ENCODE data around the gene LIFR.
A peak's percentile ranks its signal among the peaks of the same experiment; 100 is the strongest.

LIFR gene

GRCh38 chr5:38443390-38443789 is 113.1 kb downstream of the LIFR start:
- no peak for DNase-seq (ENCODE audit: low read depth in 1 of 2, low spot score in 1 of 2)

GRCh38 chr5:38442247-38442573 is 114.2 kb downstream of the LIFR start:
- no peak for DNase-seq (ENCODE audit: low read depth in 1 of 2, low spot score in 1 of 2)

- peak; percentile 54 for DNase-seq (ENCODE audit: low read depth in 1 of 2, low spot score in 1 of 2)
Observed at GRCh38 chr5:38441453-38442246, 114.8 kb downstream of the LIFR start.

GRCh38 chr5:38438757-38439156 is 117.7 kb downstream of the LIFR start:
- no peak for DNase-seq (ENCODE audit: low read depth in 1 of 2, low spot score in 1 of 2)

- DNase-seq (ENCODE audit: low read depth in 1 of 2, low spot score in 1 of 2): no peak
Observed at GRCh38 chr5:38434966-38435705, 121.3 kb downstream of the LIFR start.

GRCh38 chr5:38433160-38433861 is 123.1 kb downstream of the LIFR start:
- DNase-seq (ENCODE audit: low read depth in 1 of 2, low spot score in 1 of 2): no peak

GRCh38 chr5:38431242-38431853 is 125.1 kb downstream of the LIFR start:
- no peak for DNase-seq (ENCODE audit: low read depth in 1 of 2, low spot score in 1 of 2)

GRCh38 chr5:38426986-38427950 is 129.2 kb downstream of the LIFR start:
- no peak for DNase-seq (ENCODE audit: low read depth in 1 of 2, low spot score in 1 of 2)

GRCh38 chr5:38426490-38426889 is 130.0 kb downstream of the LIFR start:
- DNase-seq (ENCODE audit: low read depth in 1 of 2, low spot score in 1 of 2): no peak
